ENCODE measurements around the gene CNIH4.

GRCh38 chr1:224348137-224348536, 8.5 kb upstream of the CNIH4 start:
- TF ChIP-seq CTCF (IDR thresholded peaks at IDR 0.05) (no peak), POLR2A (IDR thresholded peaks at IDR 0.05) (no peak)
